ENCODE data around the gene APC2. TPM values are rescaled to one million over a fixed set of nuclear protein-coding genes. Genes with fewer than 3 reads are reported as not detected.
A peak's percentile ranks its signal among the peaks of the same experiment; 100 is the strongest.

Gene APC2
- total RNA-seq, 1 experiment from 2014 or later, result 1.4 TPM

- TF ChIP-seq RELA (CRISPR knock-in tag; IDR thresholded peaks at IDR 0.05; ENCODE audit: borderline replicate concordance), result no peak
- peak; percentile 85; the same call in 1 of the 2 replicates for TF ChIP-seq SMAD3 (CRISPR knock-in tag; IDR thresholded peaks at IDR 0.05; ENCODE audit: borderline replicate concordance)
- no peak for TF ChIP-seq GABPB1 (CRISPR knock-in tag; IDR thresholded peaks at IDR 0.05)
- peak; percentile 85 for TF ChIP-seq ZBTB21 (CRISPR knock-in tag; IDR thresholded peaks at IDR 0.05; ENCODE audit: borderline replicate concordance)
- TF ChIP-seq ATF1 (CRISPR knock-in tag; IDR thresholded peaks at IDR 0.05), result no peak
- peak; percentile 33; the same call in 1 of the 2 replicates for TF ChIP-seq PRDM15 (CRISPR knock-in tag; IDR thresholded peaks at IDR 0.05)
- peak; percentile 70; the same call in 1 of the 2 replicates for TF ChIP-seq ZNF281 (CRISPR knock-in tag; IDR thresholded peaks at IDR 0.05)
- peak; percentile 94 for TF ChIP-seq JUN (CRISPR knock-in tag; IDR thresholded peaks at IDR 0.05)
- TF ChIP-seq MLX (CRISPR knock-in tag; IDR thresholded peaks at IDR 0.05), result no peak
- TF ChIP-seq IRF2 (CRISPR knock-in tag; IDR thresholded peaks at IDR 0.05; ENCODE audit: borderline replicate concordance, low read depth), result 0 out of 2 replicates have a peak, but pooled peaks have one; percentile 66
- no peak for TF ChIP-seq ATF2 (CRISPR knock-in tag; IDR thresholded peaks at IDR 0.05; ENCODE audit: borderline replicate concordance, low read depth)
- TF ChIP-seq ARID4B (CRISPR knock-in tag; IDR thresholded peaks at IDR 0.05; ENCODE audit: borderline replicate concordance), result peak; percentile 91
- peak; percentile 75; the same call in 1 of the 2 replicates for TF ChIP-seq ZNF138 (CRISPR knock-in tag; conservative IDR thresholded peaks at IDR 0.05)
- TF ChIP-seq MXD4 (CRISPR knock-in tag; IDR thresholded peaks at IDR 0.05; ENCODE audit: borderline replicate concordance), result no peak
- peak; percentile 65; the same call in 1 of the 2 replicates for TF ChIP-seq KAT7 (CRISPR knock-in tag; IDR thresholded peaks at IDR 0.05; ENCODE audit: borderline replicate concordance)
- TF ChIP-seq ZNF396 (CRISPR knock-in tag; IDR thresholded peaks at IDR 0.05; ENCODE audit: borderline replicate concordance), result no peak
- peak; percentile 73 for TF ChIP-seq USF1 (CRISPR knock-in tag; IDR thresholded peaks at IDR 0.05)
- TF ChIP-seq ZNF423 (CRISPR knock-in tag; IDR thresholded peaks at IDR 0.05), result no peak
- no peak for TF ChIP-seq STAT6 (CRISPR knock-in tag; conservative IDR thresholded peaks at IDR 0.05; ENCODE audit: low read depth)
- TF ChIP-seq MYBL2 (CRISPR knock-in tag; IDR thresholded peaks at IDR 0.05), result peak; percentile 88; the same call in 1 of the 2 replicates
- no peak for TF ChIP-seq HMGA2 (CRISPR knock-in tag; IDR thresholded peaks at IDR 0.05)
Measured at GRCh38 chr19:1446713-1447481, 3.0 kb upstream of the APC2 start (continued).

Measured in WTC11 (cell line).